HG03280 (cell line): ENCODE data around the gene HEXIM2.
A peak's percentile ranks its signal among the peaks of the same experiment; 100 is the strongest.

Experiments
- ATAC-seq: cut with Tn5 transposase; IDR thresholded peaks from one replicate; pipeline ENCODE4 v1.9.1; 2021; ENCODE audit warnings: mild to moderate bottlenecking, moderate library complexity; ENCODE audit not compliant: unreplicated experiment

Gene HEXIM2

DNA sequence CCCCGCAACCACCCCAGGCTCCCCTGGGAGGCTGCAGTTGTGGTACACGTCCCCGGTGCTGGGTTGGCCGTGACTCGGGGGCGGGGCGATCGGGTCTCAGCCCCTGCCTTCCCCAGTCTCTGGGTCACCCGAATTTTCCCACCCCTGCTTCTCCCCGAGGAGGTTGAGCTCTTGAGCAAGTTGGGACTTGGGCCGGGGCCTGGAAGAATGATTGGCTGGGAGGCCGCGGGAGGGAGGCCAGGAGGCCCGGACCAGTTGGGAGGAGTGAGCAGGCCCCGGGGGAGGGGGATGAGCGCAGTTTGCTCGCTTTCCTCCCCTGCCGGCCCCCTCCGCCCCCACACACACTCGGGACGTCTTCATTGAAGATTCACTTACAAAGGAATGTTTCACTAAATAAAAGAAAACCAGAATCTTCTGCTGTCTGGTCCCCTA, 17.9 kb upstream of the HEXIM2 start:
- no peak for ATAC-seq

DNA sequence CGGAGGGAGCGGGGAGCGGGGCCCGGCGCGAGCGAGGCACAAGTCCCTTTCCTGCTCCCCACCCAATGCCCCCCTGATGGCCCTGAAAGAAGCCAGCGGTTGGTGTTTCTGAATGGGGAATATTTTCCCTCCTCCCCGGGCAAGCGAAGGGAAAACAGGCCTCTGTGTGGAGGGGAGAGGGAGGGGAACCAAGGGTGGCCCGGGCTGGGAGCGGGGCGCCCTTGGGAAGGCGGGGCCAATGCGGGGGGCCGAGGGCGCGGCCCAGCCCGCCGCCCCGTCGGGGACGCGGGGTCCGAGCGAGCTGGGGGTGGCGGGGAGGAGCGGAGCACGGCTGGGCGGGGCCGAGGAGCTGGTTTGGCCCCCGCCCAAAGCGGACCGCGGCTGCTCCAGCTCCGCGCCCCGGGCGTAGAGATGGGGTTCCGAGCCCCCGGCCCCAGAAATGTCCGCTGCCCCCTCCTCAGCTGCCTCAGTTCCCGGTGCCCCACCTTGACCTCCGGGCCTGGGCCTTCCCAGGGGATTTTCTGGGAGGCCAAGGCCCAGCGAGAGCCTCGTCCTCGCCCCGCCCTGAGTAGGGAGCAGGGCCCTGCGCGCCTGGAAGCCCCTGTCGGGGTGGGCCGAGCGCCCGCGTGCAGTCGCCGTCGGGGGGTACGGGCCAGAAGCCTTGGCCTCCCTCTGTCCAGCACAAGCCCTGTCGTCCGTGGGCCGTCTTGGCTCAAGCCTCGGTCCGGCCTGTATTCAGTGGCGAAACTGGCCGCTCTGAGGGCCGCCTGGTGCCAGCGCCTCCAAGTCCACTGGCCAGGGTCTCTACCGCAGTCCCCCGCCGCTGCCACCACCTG, 17.3 kb upstream of the HEXIM2 start:
- ATAC-seq, result no peak

DNA sequence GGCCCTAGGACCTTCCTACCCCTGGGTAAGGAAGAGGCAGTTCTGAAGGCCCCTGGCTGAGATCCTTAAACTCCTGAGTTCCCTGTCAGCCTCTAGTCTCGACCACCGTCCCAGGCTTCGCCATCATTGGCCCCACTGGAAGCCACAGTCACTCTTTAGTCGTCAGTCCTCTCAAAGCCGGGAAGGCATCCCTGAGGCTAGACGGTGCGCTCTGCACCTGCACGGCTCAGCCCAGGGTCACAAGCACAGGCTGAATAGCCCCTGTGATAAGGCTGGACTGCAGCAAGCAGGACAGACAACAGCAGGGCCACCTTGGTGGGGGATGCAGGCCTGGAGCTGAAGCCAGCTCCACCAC, 16.7 kb upstream of the HEXIM2 start:
- ATAC-seq, result no peak

DNA sequence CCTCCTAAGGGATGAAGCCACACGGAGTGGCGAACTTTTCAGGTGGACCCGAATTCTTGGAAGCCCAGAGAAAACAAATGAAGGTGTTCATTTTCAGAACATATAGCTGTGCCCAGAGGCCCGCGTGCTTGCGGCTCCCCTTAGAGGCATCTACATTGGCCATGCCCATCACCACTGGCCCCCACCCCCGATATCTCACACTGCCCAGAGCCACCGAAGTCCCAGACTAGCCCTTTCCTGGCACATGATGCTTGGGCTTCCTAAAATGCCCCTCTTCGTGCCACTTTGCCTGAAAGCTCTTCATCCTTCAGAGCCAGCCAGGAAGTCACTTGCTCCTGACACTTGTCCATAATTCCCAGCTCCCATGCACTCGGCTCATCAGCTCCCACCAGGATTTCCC, 15.5 kb upstream of the HEXIM2 start:
- no peak for ATAC-seq

DNA sequence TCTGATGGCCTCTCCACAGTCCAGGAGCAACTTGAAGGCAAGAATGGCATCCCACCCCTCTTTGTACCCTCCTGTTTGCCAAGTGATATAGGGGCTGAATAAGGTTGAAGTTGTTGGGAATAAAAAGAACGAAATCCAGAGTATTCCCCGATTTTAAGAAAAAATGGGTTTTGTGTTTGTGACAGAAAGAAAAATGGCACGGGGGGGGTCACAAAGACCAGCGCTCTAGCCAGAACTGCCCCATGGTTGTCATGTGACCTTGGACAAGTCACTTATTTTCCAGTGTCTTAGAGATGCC, 15.1 kb upstream of the HEXIM2 start:
- no peak for ATAC-seq

DNA sequence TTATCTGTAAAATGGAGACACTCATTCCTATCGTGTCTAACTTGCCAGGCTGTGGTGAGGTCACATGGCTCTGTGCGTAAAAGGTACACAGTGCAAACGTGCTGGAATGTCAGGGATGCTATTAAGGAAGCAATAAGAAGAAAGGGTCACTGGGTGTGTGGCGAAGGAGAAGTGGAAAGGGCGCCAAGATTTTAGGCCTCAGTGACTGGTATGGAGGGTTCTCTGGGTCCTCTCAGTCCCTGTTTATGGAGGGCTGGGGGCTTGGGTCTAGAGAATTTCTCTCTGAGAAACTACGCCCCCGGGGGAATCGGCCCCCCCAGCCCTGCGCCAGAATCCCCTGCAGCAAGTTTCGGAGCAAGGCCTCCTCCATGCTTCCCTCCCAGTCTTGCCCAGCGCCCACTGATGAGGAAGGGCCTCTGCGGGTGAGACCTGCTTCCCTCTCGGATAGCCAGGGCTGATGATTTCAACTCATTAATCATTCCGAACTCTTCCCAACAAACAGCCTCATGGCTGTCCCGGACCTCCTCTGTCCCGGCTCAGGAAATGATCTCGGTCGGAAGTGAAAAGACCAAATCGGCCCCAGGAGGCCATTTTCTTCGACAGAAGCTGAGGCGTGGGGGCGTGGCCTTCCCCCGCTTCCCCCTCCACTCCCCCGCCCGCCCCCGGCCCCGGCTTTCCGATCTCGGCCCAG, 14.6 kb upstream of the HEXIM2 start:
- no peak for ATAC-seq

DNA sequence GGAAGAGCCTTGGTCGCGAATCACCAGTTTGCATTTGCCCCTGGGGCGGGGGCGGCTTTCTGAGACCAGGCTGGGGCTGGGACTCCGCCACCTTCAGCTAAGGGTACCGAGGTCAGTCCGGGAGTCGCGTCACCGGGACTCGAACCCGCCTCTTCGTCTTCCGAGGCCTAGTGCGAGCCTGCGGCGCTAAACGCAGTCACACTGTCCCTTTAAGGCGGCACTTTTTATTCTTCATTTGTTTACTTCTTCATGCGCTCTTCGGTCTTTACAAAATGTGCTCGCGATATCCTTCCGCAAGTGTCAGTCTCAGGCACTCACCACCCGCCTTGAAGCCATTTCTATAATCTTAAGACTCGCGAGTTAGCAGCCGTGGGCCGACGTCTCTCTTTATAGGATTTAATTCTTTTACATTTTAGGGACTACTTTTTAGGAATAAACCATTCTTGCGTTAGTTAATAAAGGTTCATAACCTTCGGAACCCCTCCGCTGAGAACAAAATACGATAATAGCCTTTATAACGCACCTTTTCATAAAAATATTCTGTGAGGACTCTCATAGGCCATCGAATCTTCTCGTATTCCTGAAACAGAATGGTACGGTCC, 14.0 kb upstream of the HEXIM2 start:
- no peak for ATAC-seq

DNA sequence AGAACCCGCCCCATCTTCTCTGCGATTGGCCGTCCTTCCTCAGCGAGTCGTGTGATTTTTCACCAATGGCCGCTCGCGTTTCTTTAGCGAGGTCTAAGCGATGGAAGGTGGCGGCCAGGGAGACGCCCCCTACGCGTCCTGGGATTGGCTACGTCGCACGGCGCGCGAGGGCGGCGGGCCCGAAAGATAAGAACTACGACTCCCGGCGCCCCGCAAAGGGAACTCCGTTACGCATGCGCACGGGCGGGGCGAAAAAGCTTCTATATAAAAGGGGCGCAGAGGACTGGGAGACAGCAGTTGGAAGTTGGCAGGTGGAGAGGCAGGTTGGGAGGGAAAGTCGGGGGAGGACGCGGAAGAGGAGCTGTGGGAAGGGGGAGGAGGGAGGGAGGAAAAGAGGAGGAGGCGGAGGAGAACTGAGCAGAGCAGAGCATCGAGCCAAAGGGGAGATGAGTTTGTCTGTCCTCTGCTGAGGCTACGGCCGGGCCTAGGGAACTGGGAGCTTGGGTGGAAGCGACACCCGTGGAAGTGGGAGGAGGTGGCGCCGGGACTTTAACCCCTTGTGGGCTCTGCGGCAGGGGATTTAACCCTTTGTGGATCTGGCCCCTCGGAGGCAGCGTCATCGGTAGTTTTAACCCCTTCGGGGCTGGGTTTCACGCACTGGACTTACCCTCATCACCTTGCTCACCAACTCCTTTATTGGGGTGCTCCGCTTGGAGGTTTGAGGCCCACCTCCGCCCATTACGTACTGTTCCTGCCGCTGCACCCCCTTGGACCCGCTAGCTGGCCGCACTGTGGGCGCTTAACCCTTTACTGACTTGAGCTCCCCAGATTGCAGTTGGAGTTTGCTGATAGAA, 13.3 kb upstream of the HEXIM2 start, which contains the start of gene HEXIM1:
Gene HEXIM1 (plus strand): TSS at position 293 of the 854 bp plus-strand sequence. CDS start 716 bp downstream, outside the sequence.
- ATAC-seq, result peak; percentile 67

DNA sequence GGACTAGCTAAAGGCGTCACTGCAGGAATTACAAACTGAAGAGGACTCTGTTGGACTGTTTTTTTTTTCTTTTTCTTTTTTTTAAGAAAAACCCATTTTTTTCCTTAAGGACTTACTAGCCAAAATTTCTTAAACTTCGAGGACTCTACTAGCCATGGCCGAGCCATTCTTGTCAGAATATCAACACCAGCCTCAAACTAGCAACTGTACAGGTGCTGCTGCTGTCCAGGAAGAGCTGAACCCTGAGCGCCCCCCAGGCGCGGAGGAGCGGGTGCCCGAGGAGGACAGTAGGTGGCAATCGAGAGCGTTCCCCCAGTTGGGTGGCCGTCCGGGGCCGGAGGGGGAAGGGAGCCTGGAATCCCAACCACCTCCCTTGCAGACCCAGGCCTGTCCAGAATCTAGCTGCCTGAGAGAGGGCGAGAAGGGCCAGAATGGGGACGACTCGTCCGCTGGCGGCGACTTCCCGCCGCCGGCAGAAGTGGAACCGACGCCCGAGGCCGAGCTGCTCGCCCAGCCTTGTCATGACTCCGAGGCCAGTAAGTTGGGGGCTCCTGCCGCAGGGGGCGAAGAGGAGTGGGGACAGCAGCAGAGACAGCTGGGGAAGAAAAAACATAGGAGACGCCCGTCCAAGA, 12.5 kb upstream of the HEXIM2 start:
- peak; percentile 28 for ATAC-seq

DNA sequence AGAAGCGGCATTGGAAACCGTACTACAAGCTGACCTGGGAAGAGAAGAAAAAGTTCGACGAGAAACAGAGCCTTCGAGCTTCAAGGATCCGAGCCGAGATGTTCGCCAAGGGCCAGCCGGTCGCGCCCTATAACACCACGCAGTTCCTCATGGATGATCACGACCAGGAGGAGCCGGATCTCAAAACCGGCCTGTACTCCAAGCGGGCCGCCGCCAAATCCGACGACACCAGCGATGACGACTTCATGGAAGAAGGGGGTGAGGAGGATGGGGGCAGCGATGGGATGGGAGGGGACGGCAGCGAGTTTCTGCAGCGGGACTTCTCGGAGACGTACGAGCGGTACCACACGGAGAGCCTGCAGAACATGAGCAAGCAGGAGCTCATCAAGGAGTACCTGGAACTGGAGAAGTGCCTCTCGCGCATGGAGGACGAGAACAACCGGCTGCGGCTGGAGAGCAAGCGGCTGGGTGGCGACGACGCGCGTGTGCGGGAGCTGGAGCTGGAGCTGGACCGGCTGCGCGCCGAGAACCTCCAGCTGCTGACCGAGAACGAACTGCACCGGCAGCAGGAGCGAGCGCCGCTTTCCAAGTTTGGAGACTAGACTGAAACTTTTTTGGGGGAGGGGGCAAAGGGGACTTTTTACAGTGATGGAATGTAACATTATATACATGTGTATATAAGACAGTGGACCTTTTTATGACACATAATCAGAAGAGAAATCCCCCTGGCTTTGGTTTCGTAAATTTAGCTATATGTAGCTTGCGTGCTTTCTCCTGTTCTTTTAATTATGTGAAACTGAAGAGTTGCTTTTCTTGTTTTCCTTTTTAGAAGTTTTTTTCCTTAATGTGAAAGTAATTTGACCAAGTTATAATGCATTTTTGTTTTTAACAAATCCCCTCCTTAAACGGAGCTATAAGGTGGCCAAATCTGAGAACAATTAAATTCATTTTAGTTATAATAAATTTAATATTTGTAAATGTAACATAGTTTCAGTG, 11.7 kb upstream of the HEXIM2 start:
- ATAC-seq, result no peak

DNA sequence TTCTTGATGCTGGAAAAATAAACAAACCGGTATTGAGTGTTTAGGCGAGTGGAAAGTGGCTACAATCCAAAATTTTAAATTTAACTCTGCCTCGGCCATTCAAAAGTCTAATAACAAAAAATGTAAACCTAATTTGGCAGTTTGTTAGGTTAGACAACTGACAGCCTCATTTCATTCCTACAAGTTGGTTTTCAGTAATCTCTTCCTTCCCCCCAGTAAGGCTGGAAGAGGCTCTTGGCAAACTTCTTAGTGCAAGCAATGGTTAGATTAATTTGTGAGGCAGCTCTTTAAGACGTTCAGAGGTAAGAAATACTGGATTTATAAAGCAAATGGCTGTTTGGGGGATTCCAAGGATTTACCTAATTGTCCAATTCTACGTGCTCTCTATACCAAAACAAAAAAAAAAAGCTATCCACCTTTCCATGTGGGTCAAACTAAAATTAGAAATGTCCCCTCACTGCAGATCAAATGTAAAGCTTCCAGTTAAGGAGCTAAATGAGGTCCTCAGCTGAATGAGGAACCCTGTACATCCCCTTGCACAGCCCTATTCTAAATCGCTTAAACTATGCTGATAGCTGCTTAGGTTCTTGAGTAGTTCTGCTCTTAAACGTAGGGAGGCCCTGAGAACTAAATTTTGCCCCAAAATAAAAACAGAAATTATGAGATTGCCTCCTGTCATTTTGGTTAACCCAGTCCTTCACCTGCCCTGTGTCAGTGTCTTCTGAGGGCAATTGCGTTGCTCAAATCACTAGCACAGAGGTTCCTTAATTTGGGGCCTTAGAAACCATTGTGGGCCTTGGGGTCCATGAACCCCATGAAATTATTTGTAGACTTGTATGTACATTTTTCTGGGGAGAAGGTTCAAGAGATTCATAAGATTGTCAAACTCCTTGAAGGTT, 10.5 kb upstream of the HEXIM2 start:
- ATAC-seq, result no peak

DNA sequence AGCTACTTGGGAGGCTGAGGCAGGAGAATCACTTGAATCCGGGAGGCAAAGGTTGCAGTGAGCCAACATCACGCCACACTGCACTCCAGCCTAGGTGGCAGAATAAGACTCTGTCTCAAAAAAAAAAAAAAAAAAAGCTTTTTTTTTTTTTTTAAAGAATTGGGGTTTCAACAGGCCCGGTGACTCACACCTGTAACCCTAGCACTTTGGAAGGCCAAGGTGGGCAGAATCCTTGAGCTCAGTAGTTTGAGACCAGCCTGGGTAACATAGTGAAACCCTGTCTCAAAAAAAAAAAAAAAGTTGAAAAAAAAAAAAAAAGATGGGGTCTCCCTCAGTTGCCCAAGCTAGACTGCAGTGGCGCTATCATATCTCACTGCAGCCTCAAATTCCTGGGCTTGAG, 6.6 kb upstream of the HEXIM2 start:
- no peak for ATAC-seq

DNA sequence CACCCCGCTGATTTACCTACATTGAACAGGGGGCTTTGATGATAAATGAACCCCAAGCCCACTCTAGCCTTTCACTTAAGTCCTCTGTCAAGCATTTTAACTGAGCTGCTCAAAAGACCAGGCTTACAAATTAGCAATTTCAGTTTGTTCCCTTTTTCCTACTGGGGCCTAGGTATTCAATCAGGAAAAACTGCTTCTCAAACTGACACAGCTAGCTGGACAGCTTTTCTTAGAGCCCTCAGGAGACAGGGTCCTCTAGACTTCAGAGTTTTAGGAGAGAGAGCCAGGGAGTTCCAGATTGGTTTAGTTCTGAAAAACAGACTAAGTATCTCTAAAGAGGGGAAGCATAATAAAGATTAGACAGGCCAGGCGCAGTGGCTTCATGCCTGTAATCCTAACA, 6.2 kb upstream of the HEXIM2 start:
- no peak for ATAC-seq

DNA sequence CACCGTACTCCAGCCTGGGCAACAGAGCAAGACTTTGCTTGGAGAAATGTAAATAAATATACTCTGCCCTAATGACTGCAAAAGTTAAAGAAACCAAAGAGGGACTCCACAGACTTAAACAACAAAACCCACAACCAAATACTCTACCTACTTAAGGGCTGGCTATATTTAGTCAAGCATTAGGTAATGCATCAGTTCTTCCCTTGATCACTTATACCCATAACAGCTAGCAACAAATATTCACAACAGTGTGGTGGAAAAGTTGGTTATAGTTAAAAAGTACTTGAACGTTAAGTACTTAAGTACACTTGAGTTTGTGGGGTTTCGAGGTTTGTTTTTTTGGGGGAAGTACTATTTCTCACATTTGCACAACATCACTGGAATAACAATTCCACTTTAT, 5.4 kb upstream of the HEXIM2 start:
- no peak for ATAC-seq

DNA sequence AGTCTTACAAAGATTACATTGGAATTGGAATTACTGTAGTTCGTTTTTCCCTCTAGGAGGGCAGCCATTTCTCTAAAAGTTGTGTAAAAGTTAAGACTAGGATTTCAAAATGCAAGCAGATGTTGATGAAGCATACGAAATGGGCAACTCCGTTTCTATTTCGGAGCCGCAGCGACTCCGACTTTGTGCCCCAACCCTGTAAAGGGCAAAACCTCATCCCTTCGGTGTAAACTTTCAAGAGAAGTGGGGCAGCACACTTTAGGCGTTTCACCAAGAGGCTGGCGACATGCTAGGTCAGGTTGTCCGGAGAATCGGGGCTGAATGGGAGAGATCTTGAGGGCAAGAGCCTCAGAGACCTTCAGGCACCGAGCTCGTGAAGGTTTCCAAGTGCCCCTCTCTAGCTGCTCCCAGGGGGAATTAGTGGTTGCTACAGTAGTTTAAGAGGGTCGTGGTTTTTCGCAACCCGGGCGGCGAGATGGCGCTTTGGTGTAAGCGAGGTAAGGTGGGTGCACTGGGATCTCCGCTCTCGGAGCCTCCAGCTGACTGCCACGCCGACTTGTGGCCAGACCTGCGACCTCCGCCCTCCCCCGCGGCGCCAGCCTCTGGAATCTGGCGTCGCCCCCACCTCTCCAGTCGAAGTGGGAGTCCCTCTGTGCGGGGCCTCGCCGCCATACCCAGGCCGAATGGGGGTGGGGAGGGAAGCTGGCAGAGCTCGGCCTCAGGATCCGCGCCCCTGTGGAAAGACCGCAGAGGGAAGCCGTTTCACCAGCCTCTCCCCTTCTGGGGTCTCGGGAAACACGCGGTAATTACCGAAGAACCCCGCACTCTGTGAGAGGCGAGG, 1.0 kb upstream of the HEXIM2 start:
- peak; percentile 19 for ATAC-seq

DNA sequence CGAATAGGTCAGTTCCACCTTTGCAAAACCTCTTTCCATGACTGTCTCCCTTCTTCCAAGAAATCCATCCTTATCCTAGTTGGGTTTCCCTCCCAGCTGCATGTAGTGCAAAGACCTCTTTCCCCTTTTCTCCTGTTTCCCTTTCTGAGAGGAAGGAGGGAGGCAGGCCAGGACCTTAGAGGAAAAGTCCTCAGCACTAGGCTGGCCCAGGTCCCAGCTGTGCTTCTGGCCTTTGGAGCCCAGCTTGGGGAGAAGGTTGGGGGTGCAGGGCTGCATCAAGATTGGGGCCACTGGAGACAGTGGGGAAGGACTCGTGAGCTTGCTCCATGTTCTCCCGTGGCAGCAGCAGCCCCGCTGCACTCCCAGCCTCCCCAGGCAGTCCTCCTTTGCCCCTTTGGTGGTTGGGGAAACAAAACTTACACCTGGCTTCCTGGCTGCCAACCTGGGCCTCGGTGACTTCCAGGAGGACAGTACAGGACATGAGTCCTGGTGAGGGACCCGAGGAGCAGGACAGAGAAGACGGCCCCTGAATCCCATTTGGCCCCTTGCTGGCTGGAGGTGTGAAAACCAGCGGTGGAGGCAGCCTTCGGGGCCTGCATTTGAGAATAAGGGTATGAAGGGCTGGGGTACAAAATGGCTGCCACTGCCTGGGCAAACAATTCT, 481 bp downstream of the HEXIM2 start:
- ATAC-seq, result no peak

DNA sequence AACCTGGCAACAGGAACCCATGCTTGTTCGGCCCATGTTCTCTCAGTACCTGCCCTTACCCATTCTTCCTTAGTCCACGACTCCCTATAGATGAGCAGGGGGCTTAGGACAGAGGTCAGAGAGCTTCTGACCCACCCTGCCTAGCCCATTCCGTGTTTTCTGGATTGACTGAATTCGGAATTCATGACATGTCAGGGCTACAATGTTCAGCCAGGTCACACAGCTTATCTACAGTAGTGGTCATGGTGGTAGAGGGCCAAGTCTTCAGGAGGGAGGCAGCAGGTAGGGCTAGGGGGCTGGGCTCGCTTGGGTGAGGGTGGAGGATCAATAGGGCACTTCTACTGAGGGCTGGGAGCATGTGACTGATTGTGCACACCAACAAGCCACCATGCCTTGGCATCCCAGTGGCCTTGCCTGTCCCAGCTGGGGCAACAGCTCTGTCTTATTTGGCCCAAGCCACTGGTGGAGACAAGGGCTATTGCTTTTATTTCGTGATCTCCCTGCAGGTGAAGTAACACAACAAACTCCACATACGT, 3.1 kb downstream of the HEXIM2 start:
- no peak for ATAC-seq
